Natural killer cell (primary cell): ENCODE measurements around the gene PLPPR2. TPM values are rescaled to one million over a fixed set of nuclear protein-coding genes. Genes with fewer than 3 reads are reported as not detected.

Experiments
- ATAC-seq, 3 donors: fragments of 150-1000 bp in 2 of 3; fragments of 200-7000 bp in 1 of 3; cut with Tn5 transposase; 1 replicate in 1 of 3; 2 replicates in 2 of 3; pipeline ENCODE4 v1.10.0; 2021; ENCODE audit warnings: mild to moderate bottlenecking in 2 of 3, moderate library complexity in 2 of 3
- DNase-seq, 2 donors: peaks; one replicate each; pipeline versions ENCODE4 v3.0.0 to v3.0.0-alpha.2; 2013 to 2021; ENCODE audit warnings: mixed read lengths in 1 of 2
- H3K27ac ChIP-seq: one replicate; pipeline ENCODE4 v1.5.1; 2013; ENCODE audit warnings: mild to moderate bottlenecking, low read length
- H3K27me3 ChIP-seq: one replicate; pipeline ENCODE4 v1.6.1; 2013; ENCODE audit warnings: low read length; ENCODE audit not compliant: control insufficient read depth, insufficient read depth
- H3K36me3 ChIP-seq: one replicate; pipeline ENCODE4 v1.6.1; 2013; ENCODE audit warnings: low read length; ENCODE audit not compliant: control insufficient read depth, insufficient read depth
- H3K4me1 ChIP-seq: one replicate; pipeline ENCODE4 v1.6.1; 2013; ENCODE audit warnings: low read length; ENCODE audit not compliant: control insufficient read depth, insufficient read depth
- H3K4me3 ChIP-seq: one replicate; pipeline ENCODE4 v1.5.1; 2013; ENCODE audit warnings: low read length
- H3K9me3 ChIP-seq: one replicate; pipeline ENCODE4 v1.6.1; 2013; ENCODE audit warnings: low read length; ENCODE audit not compliant: control insufficient read depth, insufficient read depth
- H3K27ac Mint-ChIP-seq, 2 donors: one replicate each; pipeline ENCODE4 v1.8.0; 2022; ENCODE audit warnings: mild to moderate bottlenecking in 2 of 2, mixed read lengths in 2 of 2, moderate library complexity in 1 of 2
- H3K27me3 Mint-ChIP-seq, 2 donors: one replicate each; pipeline ENCODE4 v1.8.0; 2022; ENCODE audit warnings: low read depth in 2 of 2, mixed read lengths in 2 of 2
- H3K36me3 Mint-ChIP-seq: one replicate; pipeline ENCODE4 v1.8.0; 2022; ENCODE audit warnings: mixed read lengths
- H3K4me1 Mint-ChIP-seq, 2 donors: one replicate each; pipeline ENCODE4 v1.8.0; 2022; ENCODE audit warnings: mixed read lengths in 2 of 2
- H3K4me3 Mint-ChIP-seq: one replicate; pipeline ENCODE4 v1.8.0; 2022; ENCODE audit warnings: mild to moderate bottlenecking, moderate library complexity, mixed read lengths
- H3K9me3 Mint-ChIP-seq, 2 donors: one replicate each; pipeline ENCODE4 v1.8.0; 2022; ENCODE audit warnings: mixed read lengths in 2 of 2
- CTCF ChIP-seq: fragments of 200-600 bp; IDR thresholded peaks from one replicate; pipeline ENCODE4 v1.8.0; 2022; ENCODE audit warnings: antibody characterized with exemption
- WGBS: methylation state at CpG from one replicate; pipeline ENCODE4 v1.1.7; 2013; ENCODE audit warnings: missing lambda C conversion rate; ENCODE audit not compliant: insufficient coverage; 5-methylcytosine and 5-hydroxymethylcytosine counted together
- intact Hi-C: fragments of 100-400 bp; cut with micrococcal nuclease; formaldehyde crosslinking; loops from one replicate; pipeline ENCODE4 v1.14.2; 2022
- total RNA-seq, 4 donors: library from RNA; stranded (reverse); fragments of 120-200 nt in 1 of 4; gene quantifications; one replicate each; pipeline versions ENCODE4 v1.2.3 to v1.2.4, GENCODE V29; 2013 to 2022

PLPPR2 gene
- total RNA-seq, 3 donors from 2014 or later (not counting 1 experiment from before 2014, with no cell fraction given), result 13.3 to 21.1 (median 16.1) TPM

DNA sequence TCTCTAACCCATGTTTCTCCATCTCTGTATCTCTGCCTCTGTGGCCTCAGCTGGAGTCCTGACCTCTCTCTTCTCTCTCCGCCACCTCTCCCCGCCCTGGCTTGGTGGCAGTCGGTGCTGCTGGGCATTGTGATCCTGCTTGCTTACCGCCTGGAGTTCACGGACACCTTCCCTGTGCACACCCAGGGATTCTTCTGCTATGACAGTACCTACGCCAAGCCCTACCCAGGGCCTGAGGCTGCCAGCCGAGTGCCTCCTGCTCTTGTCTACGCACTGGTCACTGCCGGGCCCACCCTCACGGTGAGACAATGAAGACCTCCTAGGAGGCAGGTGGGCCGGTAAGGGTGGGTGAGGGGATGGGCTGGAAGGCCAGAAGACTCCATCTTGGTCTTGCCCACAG, 4.2 kb downstream of the PLPPR2 start:
- 96% methylated on average over 11 of the region's 11 CpGs for WGBS
- H3K27ac Mint-ChIP-seq, result peak overlapping the region in 1 of 2 donors; percentile 4
- H3K9me3 ChIP-seq, result no peaks in the 10 kb centered on the region
- no peak for ATAC-seq
- H3K36me3 Mint-ChIP-seq, result no peaks in the 10 kb centered on the region
- H3K4me1 Mint-ChIP-seq, result peaks cover 12 to 21% of the 10 kb centered on the region in 2 donors
- no peaks in the 10 kb centered on the region for H3K27me3 ChIP-seq
- H3K27me3 Mint-ChIP-seq, result no peaks in the 10 kb centered on the region
- H3K36me3 ChIP-seq, result no peaks in the 10 kb centered on the region
- H3K4me3 ChIP-seq, result no peak overlapping the region
- intact Hi-C loops, result no loop called here
- H3K4me3 Mint-ChIP-seq, result no peak overlapping the region
- H3K4me1 ChIP-seq, result peaks cover 14% of the 10 kb centered on the region
- no peak for TF ChIP-seq CTCF
- H3K27ac ChIP-seq, result no peak overlapping the region
- no peaks in the 10 kb centered on the region for H3K9me3 Mint-ChIP-seq
- no peak for DNase-seq

DNA sequence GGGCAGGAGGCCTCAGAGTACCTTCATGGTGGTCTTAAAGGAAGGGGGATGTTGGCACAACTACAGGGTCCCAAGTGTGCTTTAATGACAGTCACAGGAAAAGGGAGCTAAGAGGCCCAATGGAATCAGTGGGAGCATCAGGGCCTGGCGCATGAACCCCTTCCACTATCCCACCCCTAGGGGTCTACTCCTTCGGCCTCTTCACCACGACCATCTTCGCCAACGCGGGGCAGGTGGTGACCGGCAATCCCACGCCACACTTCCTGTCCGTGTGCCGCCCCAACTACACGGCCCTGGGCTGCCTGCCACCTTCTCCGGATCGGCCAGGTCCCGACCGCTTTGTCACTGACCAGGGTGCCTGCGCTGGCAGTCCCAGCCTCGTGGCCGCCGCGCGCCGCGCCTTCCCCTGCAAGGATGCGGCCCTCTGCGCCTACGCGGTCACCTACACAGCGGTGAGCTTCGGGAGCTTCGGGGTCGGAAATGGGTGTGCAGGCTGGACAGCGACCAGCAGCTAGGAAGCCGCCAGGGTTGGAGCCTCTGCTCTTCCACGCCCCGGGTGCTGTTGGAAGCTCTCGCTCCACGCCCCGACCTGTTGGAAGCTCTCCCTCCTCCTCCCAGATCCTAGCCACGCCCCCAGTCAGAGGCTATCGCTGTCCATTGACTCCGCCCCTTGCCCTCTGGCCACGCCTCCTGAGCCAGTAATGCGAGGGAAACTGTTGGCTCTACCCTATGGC, 6.0 kb downstream of the PLPPR2 start:
- Histone ChIP-seq H3K36me3 (no peaks in the 10 kb centered on the region), H3K27me3 (no peaks in the 10 kb centered on the region), H3K9me3 (no peaks in the 10 kb centered on the region), H3K4me3 (no peak overlapping the region), H3K4me1 (peaks cover 1% of the 10 kb centered on the region), H3K27ac (no peak overlapping the region)
- Mint-ChIP-seq H3K9me3 (no peaks in the 10 kb centered on the region), H3K4me1 (peaks cover 4 to 6% of the 10 kb centered on the region in 2 donors), H3K36me3 (no peaks in the 10 kb centered on the region), H3K27ac (no peak overlapping the region), H3K4me3 (no peak overlapping the region), H3K27me3 (no peaks in the 10 kb centered on the region)
- intact Hi-C loops, result no loop called here
- ATAC-seq (no peak), DNase-seq (no peak)
- 91% methylated on average over 43 of the region's 43 CpGs for WGBS
- no peak for TF ChIP-seq CTCF

DNA sequence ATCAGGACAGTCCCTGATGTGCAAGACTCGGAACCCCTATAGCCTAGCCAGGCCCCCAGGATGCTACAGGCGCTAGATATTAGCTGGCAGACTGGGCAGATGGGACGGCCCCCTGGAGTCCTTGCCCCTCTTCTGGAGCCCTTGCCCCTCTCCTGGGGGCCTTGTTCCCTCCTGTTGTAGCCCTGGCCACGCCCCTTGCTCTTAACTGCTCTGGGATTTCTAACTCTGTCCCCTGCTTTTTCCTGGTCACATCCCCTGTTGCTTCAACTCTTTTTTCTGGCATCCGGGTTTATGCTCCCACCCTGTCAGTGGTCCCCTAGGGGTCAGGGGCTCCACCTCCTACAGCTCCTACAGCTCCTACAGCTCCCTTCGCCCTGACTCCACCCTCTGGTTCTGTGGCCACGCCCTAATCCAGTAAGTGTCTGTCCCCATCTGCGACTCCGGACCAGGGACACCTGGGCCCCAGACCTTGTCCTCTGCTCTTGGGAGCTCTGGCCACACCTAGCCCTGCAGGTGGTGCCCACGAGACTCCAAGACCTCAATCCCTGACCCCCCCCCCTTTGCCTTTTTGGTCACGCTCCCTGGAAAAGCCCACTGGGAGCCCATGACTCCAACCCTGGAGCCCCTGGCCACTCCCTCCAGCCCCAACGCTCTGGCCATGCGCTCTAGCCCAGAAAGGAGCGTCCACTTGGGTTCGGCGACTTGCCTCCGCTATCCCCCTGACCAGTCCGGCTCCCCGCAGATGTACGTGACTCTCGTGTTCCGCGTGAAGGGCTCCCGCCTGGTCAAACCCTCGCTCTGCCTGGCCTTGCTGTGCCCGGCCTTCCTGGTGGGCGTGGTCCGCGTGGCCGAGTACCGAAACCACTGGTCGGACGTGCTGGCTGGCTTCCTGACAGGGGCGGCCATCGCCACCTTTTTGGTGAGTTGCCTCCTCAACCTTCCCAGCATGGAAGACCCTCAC, 6.8 kb downstream of the PLPPR2 start:
- no peak for TF ChIP-seq CTCF
- no peaks in the 10 kb centered on the region for H3K4me1 ChIP-seq
- no peak overlapping the region for H3K27ac Mint-ChIP-seq
- H3K4me3 Mint-ChIP-seq, result no peak overlapping the region
- no peaks in the 10 kb centered on the region for H3K4me1 Mint-ChIP-seq
- DNase-seq, result no peak
- ATAC-seq, result no peak
- intact Hi-C loops, result no loop called here
- no peaks in the 10 kb centered on the region for H3K36me3 ChIP-seq
- WGBS, result 95% methylated on average over 34 of the region's 35 CpGs
- no peak overlapping the region for H3K27ac ChIP-seq
- H3K9me3 ChIP-seq, result no peaks in the 10 kb centered on the region
- no peak overlapping the region for H3K4me3 ChIP-seq
- H3K9me3 Mint-ChIP-seq, result no peaks in the 10 kb centered on the region
- H3K27me3 Mint-ChIP-seq, result no peaks in the 10 kb centered on the region
- no peaks in the 10 kb centered on the region for H3K27me3 ChIP-seq
- no peaks in the 10 kb centered on the region for H3K36me3 Mint-ChIP-seq
